Forelimb muscle (tissue), 1 donor: ENCODE measurements around the gene GPR15. TPM values are rescaled to one million over a fixed set of nuclear protein-coding genes. Genes with fewer than 3 reads are reported as not detected.

ENCODE experiments used
- DNase-seq: peaks from one replicate; pipeline ENCODE4 v3.0.0-alpha.2; 2013; ENCODE audit warnings: low read depth
- polyA plus RNA-seq: library from polyadenylated mRNA; unstranded; fragments of 120-200 nt; gene quantifications from one replicate; pipeline ENCODE4 v1.2.1, GENCODE V29; 2013; ENCODE audit not compliant: insufficient read length

Gene GPR15
- polyA plus RNA-seq, 1 donor = not detected

GRCh38 chr3:98530676-98531075 is 1.1 kb upstream of the GPR15 start:
- DNase-seq = no peak

GRCh38 chr3:98532275-98532637 is 478 bp downstream of the GPR15 start:
- DNase-seq = no peak

- no peak for DNase-seq
Observed at GRCh38 chr3:98532709-98533571, 1.2 kb downstream of the GPR15 start.

- no peak for DNase-seq
Observed at GRCh38 chr3:98534168-98534567, 2.4 kb downstream of the GPR15 start.

- DNase-seq = no peak
Observed at GRCh38 chr3:98534734-98535133, 3.0 kb downstream of the GPR15 start.

GRCh38 chr3:98536456-98537017 is 4.8 kb downstream of the GPR15 start:
- DNase-seq = no peak

GRCh38 chr3:98540346-98540745 is 8.6 kb downstream of the GPR15 start:
- DNase-seq = no peak

- DNase-seq = no peak
Observed at GRCh38 chr3:98541695-98542094, 9.9 kb downstream of the GPR15 start.

GRCh38 chr3:98542623-98543022 is 10.8 kb downstream of the GPR15 start:
- DNase-seq = no peak

GRCh38 chr3:98545940-98546339 is 14.2 kb downstream of the GPR15 start:
- DNase-seq = no peak

GRCh38 chr3:98548544-98548943 is 16.8 kb downstream of the GPR15 start:
- DNase-seq = no peak

- no peak for DNase-seq
Observed at GRCh38 chr3:98550833-98551232, 19.1 kb downstream of the GPR15 start.

GRCh38 chr3:98551236-98551635 is 19.5 kb downstream of the GPR15 start:
- DNase-seq = no peak

GRCh38 chr3:98551754-98552153 is 20.0 kb downstream of the GPR15 start:
- no peak for DNase-seq

- no peak for DNase-seq
Observed at GRCh38 chr3:98552232-98553020, 20.6 kb downstream of the GPR15 start.

- DNase-seq = no peak
Observed at GRCh38 chr3:98553021-98553563, 21.3 kb downstream of the GPR15 start.

GRCh38 chr3:98553753-98554152 is 22.0 kb downstream of the GPR15 start:
- DNase-seq = peak; percentile 8

GRCh38 chr3:98554580-98554979 is 22.8 kb downstream of the GPR15 start:
- no peak for DNase-seq

GRCh38 chr3:98555025-98555379 is 23.2 kb downstream of the GPR15 start:
- DNase-seq = no peak

GRCh38 chr3:98556164-98557130 is 24.7 kb downstream of the GPR15 start:
- no peak for DNase-seq

GRCh38 chr3:98557324-98558010 is 25.7 kb downstream of the GPR15 start:
- no peak for DNase-seq
